ENCODE results near the gene MCU.
"Not testable (repeated sequence)": the region's sequence is repeated elsewhere in the genome, so short reads cannot be mapped to it uniquely, and the experiment has no call there.

Gene MCU

DNA sequence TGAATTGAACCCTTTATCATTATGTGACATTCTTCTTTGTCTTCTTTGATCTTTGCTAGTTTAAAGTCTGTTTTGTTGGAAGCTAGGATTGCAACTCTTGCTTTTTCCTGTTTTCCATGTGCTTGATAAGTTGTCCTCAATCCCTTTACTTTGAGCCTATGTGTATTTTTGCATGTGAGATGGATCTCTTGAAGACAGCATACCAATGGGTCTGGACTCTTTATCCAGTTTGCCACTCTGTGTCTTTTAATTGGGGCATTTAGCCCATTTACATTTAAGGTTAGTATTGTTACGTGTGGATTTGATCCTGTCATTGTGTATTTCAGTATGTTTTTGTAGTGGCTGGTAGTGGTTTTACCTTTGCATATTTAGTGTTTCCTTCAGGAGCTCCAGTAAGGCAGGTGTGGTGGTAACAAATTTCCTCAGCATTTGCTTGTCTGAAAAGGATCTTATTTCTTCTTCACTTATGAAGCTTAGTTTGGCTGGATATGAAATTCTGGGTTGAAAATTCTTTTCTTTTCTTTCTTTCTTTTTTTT is 229.3 kb downstream of the MCU start:
- H3K4me1 ChIP-seq (ENCODE audit: insufficient read depth, low read length); H3K9ac ChIP-seq (ENCODE audit: low read depth, low read length); H3K9me3 ChIP-seq (ENCODE audit: control insufficient read depth, insufficient read depth, low read length); H3K36me3 ChIP-seq (ENCODE audit: insufficient read depth, low read length): not testable (repeated sequence)

DNA sequence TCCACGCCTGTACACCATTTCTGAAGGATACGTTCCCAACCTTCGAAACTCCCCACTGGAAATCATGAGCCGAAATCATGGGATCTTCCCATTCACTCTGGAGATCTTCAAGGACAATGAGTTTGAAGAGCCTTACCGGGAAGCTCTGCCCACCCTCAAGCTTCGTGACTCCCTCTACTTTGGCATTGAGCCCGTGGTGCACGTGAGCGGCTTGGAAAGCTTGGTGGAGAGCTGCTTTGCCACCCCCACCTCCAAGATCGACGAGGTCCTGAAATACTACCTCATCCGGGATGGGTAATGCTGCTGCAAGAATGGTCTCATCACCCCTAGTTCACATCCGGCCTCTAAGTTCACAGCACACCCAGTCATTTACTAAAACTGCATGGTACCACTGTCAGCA is 232.4 kb downstream of the MCU start:
- H3K36me3 ChIP-seq (ENCODE audit: insufficient read depth, low read length), result no peaks in the 10 kb centered on the region
- no peak overlapping the region for H3K9ac ChIP-seq (ENCODE audit: low read depth, low read length)
- H3K4me1 ChIP-seq (ENCODE audit: insufficient read depth, low read length), result no peaks in the 10 kb centered on the region
- no peaks in the 10 kb centered on the region; the same call in 1 of the 2 replicates for H3K9me3 ChIP-seq (ENCODE audit: control insufficient read depth, insufficient read depth, low read length)

DNA sequence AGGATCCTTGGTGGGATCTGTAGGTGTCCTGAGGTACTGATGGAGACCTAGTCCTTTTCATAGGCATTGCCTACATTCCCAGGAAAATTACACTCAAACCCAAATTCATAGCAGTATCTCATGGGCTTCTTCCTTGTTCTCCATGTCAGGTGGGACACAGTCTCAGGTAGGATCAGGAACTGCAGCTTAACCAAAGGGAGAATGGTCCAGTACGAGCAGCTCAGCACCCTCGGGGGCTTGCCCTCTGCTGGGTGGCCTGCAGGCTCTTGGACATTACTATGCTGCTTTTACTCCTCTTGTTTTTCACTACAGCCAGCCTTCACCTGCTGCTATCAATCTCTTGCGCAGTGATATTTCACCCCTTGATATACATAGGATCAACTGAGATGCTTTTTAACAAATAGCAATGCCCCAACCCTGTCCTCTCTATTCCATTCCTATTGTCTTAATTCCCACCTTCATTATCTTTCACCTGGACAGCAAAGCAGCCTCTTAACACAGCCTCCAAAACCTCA is 234.1 kb downstream of the MCU start:
- H3K4me1 ChIP-seq (ENCODE audit: insufficient read depth, low read length), result no peaks in the 10 kb centered on the region
- H3K36me3 ChIP-seq (ENCODE audit: insufficient read depth, low read length), result no peaks in the 10 kb centered on the region
- H3K9me3 ChIP-seq (ENCODE audit: control insufficient read depth, insufficient read depth, low read length), result no peaks in the 10 kb centered on the region; the same call in 1 of the 2 replicates
- H3K9ac ChIP-seq (ENCODE audit: low read depth, low read length), result no peak overlapping the region

DNA sequence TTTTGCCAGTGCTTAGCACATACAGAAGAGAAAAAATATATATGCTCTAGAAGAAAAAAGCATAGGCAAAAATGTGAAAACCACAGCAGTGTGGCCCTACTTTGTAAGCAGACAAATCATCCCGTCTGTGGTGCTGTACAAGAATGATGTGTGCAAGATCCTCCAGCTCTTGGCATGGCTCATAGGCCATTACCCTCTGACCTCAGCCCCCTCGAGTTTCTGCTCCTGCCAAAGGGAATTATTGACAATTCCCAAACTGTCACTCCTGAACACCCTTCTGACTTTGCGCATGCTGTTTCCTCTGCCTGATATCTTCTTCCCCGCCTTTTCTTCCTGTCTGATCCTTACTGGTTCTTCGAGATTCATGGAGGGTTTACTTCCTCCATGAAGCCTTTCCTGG is 235.5 kb downstream of the MCU start:
- H3K9ac ChIP-seq (ENCODE audit: low read depth, low read length), result no peak overlapping the region
- H3K9me3 ChIP-seq (ENCODE audit: control insufficient read depth, insufficient read depth, low read length), result no peaks in the 10 kb centered on the region
- no peaks in the 10 kb centered on the region for H3K36me3 ChIP-seq (ENCODE audit: insufficient read depth, low read length)
- H3K4me1 ChIP-seq (ENCODE audit: insufficient read depth, low read length), result no peaks in the 10 kb centered on the region

DNA sequence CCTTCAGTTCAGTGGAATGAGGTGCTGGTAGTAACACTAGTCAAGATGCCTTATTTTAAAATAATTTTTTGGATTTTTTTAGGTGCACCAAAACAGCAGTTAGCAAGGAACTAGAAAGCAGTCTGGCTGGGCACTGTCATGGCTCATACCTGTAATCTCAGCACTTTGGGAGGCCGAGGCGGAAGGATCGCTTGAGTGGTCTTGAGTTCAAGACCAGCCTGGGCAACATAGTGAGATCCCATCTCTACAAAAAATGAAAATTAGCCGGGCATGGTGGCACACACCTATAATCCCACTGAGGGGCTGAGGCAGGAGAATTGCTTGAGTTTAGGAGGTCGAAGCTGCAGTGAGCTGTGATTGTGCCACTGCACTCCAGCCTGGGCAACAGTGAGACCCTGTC is 236.9 kb downstream of the MCU start:
- no peak overlapping the region for H3K9ac ChIP-seq (ENCODE audit: low read depth, low read length)
- H3K4me1 ChIP-seq (ENCODE audit: insufficient read depth, low read length), result no peaks in the 10 kb centered on the region
- no peaks in the 10 kb centered on the region for H3K36me3 ChIP-seq (ENCODE audit: insufficient read depth, low read length)
- no peaks in the 10 kb centered on the region for H3K9me3 ChIP-seq (ENCODE audit: control insufficient read depth, insufficient read depth, low read length)

DNA sequence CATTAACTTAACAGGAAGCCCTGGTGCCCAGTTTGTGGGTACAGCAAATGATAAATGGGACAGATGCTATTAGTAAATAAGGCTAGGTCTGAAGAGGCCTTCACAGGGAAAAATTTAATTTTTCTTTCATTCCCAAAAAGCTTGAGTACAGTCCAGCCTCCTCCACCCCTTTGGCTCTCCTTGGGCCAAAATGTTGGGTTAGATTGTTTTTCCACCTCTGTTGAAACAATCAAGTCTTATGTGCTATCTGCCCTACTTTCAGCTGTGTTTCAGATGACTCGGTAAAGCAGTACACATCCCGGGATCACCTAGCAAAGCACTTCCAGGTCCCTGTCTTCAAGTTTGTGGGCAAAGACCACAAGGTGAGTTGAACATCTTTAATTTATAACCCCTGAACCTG is 238.3 kb downstream of the MCU start:
- Histone ChIP-seq H3K9me3 (ENCODE audit: control insufficient read depth, insufficient read depth, low read length) (no peaks in the 10 kb centered on the region), H3K36me3 (ENCODE audit: insufficient read depth, low read length) (no peaks in the 10 kb centered on the region), H3K4me1 (ENCODE audit: insufficient read depth, low read length) (no peaks in the 10 kb centered on the region), H3K9ac (ENCODE audit: low read depth, low read length) (no peak overlapping the region)

DNA sequence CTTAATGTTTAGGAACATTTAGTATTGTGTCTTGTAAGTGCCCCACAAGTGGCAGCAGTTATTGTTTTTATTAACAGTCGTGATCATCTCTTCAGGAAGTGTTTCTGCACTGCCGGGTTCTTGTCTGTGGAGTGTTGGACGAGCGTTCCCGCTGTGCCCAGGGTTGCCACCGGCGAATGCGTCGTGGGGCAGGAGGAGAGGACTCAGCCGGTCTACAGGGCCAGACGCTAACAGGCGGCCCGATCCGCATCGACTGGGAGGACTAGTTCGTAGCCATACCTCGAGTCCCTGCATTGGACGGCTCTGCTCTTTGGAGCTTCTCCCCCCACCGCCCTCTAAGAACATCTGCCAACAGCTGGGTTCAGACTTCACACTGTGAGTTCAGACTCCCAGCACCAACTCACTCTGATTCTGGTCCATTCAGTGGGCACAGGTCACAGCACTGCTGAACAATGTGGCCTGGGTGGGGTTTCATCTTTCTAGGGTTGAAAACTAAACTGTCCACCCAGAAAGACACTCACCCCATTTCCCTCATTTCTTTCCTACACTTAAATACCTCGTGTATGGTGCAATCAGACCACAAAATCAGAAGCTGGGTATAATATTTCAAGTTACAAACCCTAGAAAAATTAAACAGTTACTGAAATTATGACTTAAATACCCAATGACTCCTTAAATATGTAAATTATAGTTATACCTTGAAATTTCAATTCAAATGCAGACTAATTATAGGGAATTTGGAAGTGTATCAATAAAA is 240.5 kb downstream of the MCU start:
- Histone ChIP-seq H3K9me3 (ENCODE audit: control insufficient read depth, insufficient read depth, low read length) (no peaks in the 10 kb centered on the region), H3K9ac (ENCODE audit: low read depth, low read length) (no peak overlapping the region), H3K4me1 (ENCODE audit: insufficient read depth, low read length) (no peaks in the 10 kb centered on the region), H3K36me3 (ENCODE audit: insufficient read depth, low read length) (no peaks in the 10 kb centered on the region)

DNA sequence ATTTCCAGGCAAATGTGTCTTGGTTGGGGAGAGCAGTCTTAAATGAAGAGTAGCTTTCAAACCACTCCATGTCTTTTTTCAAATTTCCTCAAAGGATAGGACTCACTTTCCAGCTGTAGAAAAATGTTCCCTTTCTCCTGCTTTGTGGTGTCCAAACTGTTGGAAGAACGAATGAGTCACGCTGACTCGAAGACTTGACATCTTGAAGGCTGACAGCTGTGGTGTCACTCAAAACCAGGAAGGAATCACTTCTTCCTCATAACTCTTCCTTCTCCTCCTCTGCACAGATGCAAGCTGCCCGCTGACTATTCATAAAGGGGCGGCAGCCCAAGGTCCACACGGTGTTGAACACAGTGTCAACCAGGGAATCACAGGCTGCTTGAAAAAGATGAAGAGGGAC is 243.4 kb downstream of the MCU start:
- Histone ChIP-seq H3K9ac (ENCODE audit: low read depth, low read length) (no peak overlapping the region), H3K36me3 (ENCODE audit: insufficient read depth, low read length) (no peaks in the 10 kb centered on the region), H3K9me3 (ENCODE audit: control insufficient read depth, insufficient read depth, low read length) (no peaks in the 10 kb centered on the region; the same call in 1 of the 2 replicates), H3K4me1 (ENCODE audit: insufficient read depth, low read length) (no peaks in the 10 kb centered on the region)

All from ES-I3 (cell line).